Measurements from ENCODE around the gene GRAMD4. TPM values are rescaled to one million over a fixed set of nuclear protein-coding genes. Genes with fewer than 3 reads are reported as not detected.
A peak's percentile ranks its signal among the peaks of the same experiment; 100 is the strongest.

GRAMD4 gene
- polyA plus RNA-seq, 5 donors = 30.0 to 43.8 (median 41.7) TPM

DNA sequence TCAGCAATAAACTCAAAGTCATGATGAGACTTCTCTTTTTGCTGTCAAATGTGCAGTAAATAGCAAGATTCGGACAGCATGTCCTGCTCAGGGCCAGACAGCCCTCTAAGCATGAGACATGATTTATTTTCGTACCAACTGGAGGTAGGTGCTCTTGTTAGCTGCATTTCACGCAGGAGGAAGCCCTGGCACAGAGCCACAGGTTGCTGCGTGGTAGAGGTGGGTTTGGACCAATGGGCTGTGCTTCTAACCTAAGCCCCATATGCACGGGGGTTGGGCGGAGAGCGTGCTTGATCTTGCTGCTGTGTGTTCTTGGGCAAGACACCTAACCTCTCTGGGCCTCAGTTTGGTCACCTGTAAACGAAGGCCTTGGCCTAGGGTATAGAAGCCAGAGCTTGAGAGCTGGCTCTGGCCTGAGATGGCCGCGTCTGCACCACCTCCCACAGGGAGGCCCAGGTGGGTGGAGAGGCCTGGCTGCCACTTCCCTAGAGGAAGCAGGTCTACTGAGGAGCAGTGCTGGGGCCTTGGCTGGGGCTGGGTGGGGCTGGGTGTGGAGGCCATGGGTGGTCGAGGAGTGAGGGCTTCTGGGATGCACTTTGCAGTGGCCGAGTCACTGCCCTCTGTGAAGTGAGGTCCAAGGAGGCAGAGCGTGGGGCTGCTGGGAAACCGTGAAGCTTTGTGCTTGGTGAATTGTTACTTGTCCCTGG is 38.5 kb upstream of the GRAMD4 start:
- DNase-seq = no peak

DNA sequence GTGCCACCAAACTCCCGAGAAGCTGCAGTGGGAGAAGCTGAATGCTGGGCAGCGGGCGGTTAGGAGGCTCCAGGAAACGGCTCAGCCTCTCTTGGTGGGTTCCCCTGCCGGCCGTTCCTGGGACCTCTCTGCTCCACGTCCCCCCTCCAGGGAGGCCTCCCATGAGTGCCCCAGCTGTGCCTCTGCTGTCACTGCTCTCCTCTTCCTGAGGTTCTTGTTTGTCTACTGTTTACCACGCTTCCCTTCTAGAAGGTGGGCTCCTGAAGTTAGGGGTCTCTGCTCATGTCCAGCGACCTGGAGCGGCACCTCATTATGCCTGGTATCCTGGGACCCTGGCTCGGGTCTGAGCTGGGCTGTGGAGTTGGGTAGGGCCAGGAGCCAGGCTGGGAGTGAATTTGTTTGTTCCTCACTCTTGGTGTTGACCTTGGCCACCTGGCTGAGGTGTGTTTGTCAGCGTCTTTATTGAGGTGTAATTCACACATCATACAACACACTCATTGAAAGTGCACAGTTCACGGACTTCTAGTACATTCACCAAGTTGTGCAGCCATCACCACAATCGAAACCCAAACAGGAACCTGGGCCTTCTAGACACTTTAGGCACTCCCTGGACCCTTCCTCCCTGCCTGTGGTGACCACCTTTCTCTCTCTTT is 37.8 kb upstream of the GRAMD4 start:
- no peak for DNase-seq

DNA sequence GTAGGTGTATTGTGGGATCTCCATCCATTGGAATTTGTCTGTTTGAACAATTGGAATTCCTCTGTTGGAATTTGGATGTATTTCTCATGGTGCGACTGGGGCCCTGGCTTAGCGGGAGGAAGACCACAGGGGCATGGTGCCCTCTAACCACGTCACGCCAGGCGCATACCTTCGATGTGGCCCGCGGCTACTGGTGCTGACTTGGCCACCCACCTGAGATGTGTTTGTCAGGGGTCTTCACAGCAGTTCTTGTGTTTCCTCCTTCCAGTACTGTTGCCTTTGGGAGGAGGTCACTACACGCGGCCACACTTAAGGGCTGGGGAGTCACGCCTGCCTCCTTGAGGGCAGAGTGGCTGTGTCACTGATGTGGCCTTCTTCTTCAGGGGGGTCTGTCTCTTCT is 36.6 kb upstream of the GRAMD4 start:
- DNase-seq = no peak

DNA sequence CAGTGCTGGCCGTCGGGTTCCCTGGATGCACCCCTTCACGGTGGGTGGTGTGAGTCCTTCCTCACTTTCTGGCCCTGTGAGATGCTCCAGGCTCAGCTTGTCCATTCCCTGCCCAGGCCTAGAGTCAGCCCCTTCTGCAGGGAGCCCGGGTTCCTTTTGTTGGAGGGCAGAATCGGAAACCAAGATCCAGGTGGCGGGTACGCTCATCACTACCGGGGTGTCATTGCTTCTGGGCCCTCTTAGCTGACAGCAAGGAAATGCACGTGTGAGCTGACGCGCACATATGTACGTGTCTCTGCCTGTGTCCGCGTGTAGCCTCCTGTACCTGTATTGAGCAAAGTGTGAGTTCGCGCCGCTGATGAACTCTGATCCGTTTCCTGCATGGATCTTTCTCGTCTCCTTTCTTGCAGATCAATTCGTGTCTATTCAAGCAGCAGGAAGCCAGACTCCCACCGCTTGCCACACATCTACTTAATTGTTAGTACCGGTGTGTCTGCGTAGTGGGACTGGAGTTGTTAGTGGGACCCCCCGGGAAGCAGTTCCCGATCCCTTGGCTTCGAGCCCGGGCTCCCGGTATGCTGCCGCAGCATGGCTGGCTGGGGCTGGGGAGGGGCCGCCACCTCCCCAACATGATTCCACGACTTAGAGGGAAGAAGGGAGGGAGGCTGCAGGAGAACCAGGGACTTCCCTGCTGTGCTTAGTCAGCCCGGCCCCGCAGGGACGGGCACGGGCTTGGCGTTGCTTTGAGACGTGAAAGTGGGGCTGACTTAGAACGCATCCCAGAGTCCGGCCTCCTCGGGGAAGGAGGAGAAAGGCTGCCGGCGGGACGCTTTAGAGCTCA is 35.9 kb upstream of the GRAMD4 start:
- DNase-seq = no peak

DNA sequence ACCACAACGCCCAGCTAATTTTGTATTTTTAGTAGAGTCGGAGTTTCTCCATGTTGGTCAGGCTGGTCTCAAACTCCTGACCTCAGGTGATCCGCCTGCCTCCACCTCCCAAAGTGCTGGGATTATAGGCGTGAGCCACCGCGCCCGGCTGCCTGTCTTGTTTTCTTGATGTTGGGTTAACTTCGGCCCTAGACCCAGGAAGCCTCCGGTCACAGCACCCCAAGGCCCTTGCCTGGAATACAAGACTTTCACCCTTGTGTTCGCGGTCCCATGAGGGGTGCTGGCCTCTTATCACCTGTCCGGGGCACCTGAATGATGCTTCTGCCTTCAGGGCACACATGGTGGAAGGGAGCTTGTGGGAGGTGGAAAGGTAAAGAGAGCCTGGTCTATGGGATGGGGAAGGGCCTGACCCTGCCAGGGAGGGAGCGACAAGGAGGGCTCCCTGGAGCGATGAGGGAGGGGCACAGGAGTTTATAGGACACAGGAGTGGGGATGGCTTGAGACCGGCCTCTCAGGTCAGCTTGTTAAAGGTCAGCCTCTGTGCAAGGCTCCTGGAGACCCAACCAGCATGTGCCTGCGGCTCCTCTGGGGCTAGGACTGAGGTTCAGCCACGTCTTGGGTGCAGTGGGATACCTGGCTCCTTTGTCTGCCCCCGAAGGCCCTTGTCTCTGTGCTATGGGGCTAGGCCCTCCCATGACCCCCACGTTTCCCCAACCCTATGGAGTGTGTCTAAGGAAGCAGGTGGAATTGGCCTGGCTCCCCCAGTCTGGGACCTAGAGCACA is 34.7 kb upstream of the GRAMD4 start:
- DNase-seq = no peak

DNA sequence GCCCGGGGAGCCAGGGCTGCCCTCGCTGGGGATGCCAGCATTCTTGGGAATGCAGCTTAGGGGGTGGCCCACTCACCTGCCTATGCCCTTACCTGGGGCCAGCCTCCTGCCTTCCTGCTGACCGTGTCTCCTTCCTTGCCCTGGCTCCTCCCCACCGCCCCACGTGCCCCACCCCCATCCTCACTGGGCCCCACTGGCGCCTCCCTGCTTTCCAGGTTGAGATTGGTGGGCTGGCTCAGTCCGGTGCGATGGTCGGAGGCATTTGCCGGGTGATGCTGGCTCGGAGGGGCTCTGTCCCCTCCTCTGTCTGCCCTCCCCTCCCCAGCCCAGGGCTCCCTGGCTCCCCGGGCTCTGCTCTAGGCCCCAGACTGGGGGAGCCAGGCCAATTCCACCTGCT is 34.1 kb upstream of the GRAMD4 start:
- no peak for DNase-seq

DNA sequence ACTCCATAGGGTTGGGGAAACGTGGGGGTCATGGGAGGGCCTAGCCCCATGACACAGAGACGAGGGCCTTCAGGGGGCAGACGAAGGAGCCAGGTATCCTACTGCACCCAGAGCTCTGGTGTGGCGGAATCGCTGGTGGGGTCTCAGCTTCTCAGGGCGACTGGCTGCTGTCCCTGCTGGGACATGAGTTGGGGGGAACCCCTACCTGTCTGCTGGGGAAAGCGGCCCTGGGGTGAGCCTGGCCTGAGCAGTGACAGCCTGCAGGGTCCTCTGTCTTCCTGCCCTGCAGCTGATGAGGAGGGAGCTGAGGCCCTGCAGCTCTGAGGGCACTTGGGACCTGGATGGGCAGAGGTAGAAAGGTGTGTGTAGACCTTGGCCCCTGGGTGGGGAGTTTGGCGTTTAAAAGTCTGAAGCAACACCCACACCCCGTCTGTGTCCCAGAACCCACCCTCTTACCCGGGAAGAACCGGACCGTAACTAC is 33.6 kb upstream of the GRAMD4 start:
- no peak for DNase-seq

DNA sequence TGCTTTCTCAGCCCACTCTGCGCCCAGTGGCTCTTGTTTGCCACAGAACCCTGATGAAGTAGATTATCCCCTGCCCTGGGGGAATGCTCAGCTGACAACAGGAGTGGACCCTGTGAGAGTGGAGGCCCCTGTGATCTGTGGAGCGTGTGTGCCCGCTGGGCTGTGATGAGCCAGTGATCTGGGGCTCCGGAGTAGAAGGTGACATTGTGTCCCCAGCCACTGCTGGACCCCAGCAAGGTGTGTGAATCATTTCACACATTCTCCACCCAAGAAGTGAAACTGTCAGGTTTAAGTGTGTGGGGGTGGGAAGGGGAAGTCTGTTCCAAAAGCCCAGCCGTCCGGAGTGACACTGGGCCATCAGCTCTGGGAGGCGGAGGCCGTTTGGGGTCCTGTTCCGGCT is 33.1 kb upstream of the GRAMD4 start:
- DNase-seq = no peak

DNA sequence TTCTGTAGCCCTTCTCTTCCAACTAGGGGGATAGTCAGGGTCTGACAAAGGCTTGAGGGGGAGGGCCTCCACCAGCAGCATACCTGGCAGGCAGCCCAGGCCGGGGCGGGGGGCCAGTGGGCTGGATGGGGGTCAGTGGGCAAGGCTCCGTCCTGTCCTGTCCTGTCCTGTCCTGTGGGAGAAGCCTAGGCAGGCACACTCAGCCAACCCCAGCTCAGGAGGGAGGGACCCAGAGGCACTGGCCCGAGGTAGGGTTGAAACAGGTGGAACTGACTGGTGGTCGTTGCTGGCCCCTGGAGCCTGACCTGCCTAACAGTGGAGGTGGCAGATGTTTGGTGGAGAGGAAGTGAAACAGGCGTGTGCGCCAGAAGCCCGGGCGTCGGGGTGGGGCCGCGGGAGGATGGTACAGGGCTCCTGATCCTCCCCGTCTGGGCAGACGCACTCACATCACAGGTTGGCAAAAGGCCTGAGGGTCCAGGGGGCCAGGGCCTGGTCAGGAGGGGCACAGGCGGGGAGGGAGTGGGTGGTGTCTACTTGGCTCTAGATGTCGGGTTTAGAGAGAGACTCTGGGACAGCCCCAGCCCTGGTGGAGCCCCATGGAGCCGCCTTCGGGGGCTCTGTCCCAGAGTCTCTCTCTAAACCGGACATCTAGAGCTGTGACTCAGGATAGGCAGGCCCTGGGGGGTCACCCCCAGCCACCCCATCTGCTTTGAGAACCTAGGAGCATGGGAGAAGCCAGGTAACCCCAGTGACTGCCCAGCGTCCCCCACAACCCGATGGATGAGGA is 32.5 kb upstream of the GRAMD4 start:
- no peak for DNase-seq

DNA sequence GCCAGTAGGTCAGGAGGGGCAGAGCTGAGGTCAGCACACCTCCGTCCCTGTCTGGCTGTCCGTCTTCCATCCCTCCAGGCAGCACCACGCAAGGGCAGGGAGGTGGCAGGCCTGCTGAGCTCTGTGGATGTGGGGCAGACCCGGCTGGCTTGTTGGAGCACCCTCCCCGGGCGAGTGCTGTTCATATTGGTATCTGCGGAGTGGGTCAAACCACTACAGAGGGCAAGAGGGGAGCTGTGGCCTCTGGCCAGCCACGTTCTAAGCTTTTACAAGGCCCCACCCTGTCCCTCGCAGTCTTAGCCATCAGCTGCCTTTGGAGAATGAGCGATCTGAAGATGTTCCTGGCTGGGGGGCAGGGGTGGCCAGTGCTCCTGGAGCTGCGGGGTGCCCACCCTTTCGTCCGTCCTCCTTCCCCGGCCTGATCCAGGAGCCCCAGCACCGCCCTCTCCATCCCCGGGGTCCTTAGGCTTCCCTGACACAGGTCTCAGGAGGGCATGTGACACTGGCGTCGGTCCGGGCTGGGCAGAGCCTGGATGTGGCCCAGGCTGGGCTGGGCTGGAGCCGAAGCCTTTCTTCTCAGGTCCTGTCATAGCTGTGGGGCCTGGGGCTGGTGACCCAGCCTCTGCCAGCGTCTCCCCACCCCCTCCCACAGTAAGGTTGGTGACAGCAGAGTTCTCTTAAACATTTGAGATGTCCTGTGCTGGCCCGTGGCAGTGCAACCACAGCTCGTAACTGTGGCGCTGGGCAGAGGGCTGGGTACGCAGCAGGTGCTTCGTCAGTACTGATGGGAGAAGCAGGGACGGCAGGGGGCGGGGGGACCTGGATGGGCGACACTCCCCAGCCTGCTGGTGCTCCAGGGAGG is 31.7 kb upstream of the GRAMD4 start:
- DNase-seq = no peak

DNA sequence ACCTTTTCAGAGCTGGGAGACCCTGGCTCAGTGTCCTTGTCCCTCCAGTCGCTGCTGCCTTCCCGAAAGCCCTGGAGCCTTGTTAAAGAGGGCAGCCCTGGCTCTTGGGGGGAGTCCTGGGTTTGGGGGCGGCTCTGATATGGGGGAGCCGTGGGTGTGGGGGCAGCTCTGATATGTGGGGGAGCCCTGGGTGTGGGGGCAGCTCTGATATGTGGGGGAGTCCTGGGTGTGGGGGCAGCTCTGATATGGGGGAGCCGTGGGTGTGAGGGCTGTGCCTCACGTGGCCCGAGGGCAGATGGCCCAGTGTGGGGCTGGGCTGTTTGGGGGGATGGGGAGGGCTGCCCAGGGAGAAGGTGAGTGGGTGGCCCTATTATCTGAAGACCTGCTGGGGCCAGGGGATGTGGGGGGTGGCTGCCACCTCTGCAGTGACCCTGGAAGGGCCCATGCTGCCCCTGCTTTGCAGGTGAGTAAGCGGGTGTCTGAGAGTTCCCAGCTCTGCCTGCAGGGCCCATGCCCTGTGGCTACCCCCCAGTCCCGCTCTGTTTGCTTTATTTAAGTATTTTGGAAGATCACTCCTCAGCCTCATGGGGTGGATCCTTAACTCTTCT is 30.9 kb upstream of the GRAMD4 start:
- no peak for DNase-seq

DNA sequence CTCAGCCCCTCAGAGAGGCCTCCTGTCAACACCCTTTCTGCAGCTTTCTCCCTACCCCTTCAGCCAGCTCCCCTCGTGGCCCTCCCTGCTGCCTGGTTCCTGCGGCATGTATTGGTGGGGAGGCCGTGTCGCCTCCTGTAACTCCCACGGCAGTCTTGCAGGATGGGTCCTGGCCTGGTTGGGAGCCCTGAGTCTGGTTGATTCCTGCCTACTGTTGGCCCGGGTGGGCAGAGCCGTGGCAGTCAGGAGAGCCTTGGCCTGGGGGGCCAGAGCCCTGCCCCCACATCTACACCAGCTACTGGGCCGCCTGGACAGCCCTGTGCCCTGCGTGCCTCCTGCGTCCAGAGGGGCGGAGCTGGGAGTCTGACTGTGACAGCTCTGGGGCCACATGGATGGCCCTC is 30.3 kb upstream of the GRAMD4 start:
- DNase-seq = no peak

DNA sequence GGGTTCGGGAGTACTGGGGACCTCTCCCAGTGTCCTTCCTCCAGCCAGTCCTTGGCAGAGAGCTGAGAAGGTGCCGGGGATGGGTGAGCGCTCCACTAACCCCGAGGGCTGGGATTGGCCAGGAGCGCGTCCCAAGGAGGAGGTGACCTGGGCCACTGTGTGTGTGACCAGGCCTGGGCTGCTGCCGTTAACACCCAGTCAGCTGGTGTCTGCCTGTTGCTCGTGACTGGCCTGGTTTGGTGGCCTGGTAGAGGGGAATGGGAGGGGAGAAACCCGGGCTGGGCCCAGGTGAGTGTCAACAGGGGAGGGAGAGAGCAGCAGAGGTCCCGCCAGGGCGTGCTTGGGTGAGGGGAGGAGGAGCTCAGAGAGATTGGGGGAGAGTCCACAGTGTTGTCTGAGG is 29.9 kb upstream of the GRAMD4 start:
- no peak for DNase-seq

DNA sequence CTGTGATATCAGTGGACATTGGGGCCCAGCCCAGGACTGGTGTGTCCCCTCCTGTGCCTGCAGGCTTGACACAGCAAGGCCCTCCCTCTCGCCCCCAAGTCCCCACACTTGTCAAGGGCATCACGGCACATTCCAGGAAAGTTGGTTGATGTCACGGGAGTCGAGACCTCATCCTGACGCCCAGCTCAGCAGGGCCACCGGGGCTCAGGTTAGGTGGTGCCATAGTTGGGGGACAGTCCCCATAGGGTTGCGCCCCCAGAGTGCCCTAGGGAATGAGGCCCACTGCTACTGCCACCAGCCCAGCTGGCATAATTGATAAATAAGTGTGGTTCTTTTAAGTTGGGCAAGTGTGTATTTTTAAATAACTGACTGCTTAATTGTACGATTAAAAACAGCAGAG is 28.3 kb upstream of the GRAMD4 start:
- no peak for DNase-seq

DNA sequence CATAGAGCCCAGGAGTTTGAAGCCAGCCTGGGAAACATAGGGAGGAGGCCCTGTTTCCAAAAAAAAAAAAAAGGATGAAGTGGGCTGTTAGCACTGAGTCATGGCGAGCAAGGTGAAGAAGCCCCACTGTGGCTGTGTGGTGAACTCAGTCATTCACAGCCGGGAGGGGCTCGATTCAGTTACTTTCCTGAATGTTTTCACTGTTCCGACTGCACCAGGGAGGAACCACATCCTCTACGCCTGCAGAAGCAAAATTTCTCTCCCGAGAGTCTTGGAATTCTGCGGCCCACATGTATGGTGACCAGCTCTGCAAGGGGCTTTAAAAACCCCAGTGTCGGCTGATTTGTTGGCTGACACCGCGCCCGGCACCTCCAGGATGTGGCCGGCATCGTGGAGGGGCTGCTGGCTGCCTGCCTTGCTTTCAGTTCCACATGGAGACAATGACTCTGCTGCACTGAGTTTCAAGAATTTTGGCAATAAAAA is 27.8 kb upstream of the GRAMD4 start:
- DNase-seq = peak in 1 of 2 donors; percentile 55

DNA sequence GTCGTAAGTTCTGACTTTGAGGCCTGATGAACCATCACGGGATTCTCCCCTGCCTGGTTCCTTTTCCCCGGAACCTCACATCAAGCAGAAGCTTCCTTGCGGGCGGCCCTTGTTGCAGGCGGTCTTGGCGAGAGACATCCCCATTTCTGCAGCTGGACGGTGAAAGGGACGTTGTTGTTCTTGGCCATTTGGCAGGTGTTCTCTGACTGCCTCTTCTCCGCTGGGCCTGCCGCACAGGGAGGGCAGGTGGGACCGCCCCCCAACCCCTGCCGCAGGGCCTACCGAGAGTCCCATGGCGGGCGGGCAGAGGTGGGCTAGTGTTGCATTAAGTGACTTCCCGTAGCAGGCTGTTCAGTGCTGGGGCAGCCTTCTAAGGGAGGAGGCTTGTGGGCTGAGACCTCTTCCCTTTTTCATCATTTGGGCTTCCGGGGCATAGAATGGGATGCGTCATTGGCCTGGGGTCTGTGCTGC is 26.9 kb upstream of the GRAMD4 start:
- no peak for DNase-seq

DNA sequence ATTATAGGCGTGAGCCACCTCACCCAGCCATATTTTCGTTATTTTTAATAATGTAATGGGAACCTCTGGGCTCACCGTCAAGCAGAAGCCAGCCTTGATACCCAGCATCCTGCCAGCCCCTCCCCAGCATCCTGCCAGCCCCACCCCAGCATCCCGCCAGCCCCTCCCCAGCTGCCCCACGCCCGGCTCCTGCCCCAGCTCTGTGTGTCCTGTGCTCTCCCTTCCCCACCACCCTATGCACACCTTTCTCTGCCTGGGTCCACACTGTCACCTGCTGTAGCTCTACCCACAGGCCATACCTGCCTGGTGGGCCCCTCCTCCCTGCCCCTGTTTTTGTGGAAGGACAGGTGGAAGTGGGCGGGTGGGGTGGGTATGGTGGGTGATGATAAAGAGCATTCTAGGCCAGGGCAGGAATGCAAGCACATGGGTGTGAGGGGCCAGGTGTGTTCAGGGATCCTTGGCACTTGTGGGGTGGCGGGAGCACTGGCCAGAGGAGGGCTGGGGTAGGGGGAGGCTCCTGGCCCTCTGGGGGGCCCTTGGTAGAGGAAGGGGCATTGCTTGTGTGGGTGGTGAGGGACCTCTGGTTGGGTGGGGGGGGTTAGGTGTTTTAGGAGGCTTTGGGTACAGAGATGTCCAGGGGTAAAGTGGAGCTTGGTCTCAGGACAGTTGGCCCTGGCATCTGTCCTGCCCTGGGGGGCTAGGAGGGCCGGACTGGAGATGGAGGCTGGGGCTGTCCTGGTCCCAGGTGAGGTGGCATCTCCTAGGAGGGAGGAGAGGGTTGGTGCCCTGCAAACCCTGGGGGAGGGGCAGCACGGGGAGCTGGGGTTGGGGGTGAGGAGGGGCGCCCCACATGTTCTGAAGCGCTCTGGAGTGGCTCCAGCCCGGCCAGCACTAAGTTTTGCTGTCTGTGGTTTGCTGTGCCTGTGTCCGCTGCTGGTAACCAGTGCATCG is 25.9 kb upstream of the GRAMD4 start:
- DNase-seq = no peak

DNA sequence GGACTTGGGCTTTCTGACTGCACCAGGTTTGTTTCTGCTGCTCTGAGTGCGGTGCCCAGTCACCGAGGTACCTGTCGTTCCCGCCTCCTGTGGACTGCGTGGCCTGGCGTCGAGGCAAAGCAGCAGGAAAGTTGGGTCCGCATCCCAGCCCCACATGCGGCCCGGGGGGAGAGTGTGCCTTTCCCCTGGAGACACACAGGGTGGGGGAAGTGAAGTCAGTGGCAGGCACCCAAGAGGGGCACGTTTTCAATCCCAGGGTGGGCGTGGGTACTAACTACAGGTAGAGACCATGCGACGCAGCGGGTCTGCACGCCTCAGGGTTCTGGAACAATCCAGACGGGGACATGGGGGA is 25.3 kb upstream of the GRAMD4 start:
- DNase-seq = no peak

All from right lung (tissue), 5 donors.